NAMALWA (cell line): ENCODE results near the gene ZNF638.

Source experiments
- DNase-seq: peaks from one replicate; pipeline ENCODE4 v3.0.0-alpha.2; 2015; ENCODE audit warnings: low spot score

The ZNF638 gene

DNA sequence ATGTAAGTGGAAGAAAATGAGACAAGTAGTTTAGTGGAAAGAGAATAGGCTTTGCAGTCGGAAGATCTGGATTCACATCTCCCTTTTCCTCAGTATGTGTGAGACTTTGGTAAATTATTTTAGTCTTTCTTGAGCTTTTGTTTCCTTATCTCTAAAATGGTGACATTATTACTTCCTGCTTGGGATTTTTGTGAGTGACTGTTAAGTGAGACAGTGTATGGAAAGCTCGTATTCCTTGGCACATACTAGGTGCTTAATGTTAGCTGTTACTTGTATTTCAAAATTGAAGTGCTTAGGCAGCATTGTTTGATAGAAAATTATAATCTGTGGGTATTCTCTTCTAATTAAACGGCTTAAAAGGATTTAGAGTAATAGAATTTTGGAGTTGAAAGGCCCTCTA lies 2.0 kb downstream of the ZNF638 start:
- no peak for DNase-seq

DNA sequence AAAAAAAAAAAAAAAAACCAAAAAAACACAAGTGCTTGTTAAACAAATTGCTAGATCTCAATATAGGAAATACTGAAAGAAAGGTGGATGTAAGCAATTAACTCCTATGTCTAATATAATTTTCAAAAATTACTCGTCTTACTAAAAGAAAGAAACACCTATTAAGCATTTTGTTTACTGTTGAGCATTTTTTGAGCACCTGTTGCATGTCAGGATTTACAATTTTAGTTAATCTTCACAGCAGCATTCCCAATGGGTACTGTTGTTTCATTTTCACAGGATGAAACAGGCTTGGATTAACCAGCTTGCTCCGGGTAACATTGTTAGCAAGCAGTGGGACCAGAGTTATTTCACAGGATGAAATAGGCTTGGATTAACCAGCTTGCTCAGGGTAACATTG lies 4.8 kb downstream of the ZNF638 start:
- no peak for DNase-seq

DNA sequence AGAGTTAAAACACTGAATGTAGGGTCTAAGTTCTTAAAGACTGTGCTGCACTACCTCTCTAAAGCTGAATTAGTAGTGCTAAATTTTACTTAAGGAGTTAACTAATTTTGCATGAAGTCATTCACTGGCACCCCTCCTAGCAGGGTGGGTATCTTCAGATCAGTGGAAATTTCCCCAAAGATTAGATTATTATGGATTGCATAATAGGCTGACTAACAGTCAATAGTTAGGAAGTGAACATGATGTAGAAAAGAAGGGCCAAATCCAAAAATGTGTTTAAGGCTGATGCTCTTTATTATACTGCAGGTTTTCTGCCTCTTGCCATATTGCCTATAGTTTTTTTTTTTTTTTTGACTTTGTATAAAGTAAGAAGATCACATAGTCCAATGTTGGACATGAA lies 5.2 kb downstream of the ZNF638 start:
- no peak for DNase-seq

DNA sequence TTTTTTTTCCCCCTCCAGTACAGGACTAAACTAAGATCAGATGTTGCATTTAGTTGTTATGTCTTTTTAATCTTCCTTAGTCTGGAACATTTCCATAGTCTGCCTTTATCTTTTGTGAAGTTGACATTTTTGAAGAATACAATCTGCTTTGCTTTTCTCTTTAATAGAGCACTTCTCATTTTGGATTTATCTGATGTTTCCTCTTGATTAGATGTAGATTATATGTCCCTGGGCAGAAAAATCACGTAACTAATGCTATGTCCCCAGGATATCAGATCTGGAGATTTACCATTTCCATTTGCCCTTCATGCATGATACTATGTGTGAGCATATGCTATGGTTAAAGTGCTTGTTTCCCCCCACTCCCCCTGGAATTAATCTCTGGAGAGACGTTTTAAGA lies 6.2 kb downstream of the ZNF638 start:
- DNase-seq, result no peak

DNA sequence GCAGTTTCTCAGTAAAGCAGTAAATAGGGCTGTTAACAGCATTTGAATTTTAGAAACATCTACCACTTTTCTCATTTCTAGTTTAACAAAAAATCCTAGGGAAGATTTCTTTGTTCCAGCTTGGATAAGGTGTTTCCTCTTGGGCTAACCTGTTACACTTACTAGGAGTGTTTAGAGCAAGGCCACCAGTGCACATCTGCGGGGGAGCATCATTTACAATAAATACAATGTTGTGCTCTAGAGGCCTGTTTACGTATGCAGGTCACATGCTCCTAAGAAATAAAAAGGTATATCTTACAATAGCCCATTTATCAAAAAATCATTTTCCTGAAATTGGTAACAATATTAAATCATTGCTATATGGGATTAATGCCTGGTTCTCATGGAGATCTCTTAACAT lies 8.1 kb downstream of the ZNF638 start:
- no peak for DNase-seq

DNA sequence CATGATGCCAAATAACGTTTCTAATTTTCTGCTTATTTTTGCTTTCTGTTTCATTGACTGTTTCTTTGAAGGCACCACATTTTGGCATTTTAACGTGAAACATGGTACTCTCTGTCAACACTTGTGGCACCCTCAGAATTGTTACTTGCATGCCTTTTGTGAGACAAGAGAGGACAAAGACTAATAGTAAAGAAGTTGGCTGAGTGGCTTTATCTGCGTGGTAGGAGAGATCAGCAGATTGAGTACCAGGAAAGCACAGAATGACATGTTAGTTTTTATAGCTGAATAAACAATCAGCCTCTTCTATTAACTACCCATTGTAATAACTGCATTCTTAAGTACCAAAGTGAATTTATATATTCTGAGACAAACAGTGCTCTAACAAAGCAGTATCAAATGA lies 8.6 kb downstream of the ZNF638 start:
- DNase-seq, result no peak

DNA sequence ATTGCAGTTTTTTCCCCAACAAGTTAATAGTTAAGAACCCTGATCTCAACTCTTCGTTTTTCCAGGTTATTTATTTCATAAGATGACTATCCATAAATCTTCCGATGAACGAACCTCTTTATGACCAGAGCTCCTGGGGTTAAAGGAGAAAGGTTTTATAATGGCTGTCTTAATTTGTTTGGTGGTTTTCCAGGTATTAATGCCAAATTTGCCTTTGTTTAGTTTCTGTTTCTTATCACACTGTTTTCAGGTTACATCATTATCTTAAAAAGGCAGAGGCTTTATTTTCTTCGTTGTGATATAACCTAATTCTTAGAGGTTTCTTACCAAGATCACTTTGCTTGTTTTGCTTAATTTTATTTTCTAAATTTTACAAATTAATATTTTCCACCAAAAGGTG lies 10.1 kb downstream of the ZNF638 start:
- no peak for DNase-seq

DNA sequence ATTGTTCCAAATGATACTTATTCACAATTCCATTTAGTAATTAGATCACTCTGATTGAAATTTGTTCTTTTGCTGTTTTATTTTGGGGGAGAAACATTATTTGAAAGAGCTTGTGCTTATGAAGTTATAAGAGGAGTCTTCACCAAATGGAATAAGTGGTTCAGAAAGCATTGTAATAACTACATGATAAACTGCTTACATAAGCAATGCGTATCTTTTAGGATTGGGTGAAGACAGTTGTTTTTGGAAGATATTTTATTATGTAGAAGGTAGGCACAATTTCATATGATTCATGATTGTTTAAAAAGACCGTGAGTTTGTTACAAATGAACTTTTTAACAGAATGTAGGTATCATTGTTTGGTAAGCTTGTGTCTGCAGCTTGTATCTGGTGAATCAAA lies 14.5 kb downstream of the ZNF638 start:
- no peak for DNase-seq

DNA sequence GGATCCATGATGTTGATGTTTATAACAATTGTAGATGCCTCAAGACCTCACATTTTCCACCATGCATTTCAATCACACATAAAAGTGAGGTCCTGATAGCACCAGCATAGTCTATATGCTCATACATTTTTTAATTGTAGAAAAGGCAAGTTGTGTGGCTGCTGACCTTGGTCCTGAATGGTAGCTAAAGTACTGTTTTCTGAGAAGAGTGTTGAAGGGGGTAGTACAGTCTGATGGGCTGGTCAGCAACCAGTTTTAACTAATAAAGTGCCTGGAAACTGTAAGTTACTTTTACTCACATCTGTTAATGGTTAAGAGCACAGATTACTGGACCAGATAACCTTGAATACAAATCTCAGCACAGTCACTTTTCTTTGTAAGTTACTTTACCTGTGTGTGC lies 15.9 kb downstream of the ZNF638 start:
- DNase-seq, result peak; percentile 32

DNA sequence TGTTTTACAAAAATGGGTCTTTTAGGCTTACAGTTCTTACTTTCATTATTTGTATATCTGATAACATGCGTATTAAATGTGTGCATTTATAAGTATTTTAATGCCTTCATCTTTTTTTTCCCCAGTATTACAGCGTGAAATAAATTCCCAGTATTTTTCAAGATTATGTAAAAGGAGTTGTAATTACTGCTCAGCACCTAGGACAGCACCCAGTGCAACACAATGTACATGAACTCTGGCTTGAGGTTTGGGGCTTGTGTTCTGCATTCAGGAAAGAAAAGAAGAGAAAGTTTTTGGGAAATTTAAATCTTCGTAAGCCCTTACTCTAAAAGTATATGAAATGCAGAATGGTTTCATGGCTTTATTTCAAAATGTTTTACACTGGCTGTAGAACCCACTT lies 16.7 kb downstream of the ZNF638 start:
- peak; percentile 16 for DNase-seq

DNA sequence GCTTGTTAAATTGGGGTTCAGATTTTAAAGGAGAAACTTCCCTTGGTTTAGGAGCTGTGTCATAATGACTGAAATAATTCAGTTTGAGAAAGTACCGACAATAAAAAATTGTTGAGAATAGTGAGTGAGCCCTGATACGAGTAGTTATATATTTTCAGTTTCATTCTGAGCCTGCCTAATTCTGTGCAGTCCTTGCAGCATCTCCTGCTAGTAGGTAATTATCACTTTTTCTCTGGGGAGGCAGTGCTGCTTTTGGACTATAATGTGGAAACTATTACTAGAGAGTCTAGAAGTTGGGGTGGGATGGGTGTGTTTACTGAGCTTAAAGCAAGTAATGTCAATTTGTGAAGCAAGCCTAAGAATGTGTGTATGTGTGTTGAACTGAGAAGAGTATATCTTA lies 21.7 kb downstream of the ZNF638 start:
- DNase-seq, result no peak

DNA sequence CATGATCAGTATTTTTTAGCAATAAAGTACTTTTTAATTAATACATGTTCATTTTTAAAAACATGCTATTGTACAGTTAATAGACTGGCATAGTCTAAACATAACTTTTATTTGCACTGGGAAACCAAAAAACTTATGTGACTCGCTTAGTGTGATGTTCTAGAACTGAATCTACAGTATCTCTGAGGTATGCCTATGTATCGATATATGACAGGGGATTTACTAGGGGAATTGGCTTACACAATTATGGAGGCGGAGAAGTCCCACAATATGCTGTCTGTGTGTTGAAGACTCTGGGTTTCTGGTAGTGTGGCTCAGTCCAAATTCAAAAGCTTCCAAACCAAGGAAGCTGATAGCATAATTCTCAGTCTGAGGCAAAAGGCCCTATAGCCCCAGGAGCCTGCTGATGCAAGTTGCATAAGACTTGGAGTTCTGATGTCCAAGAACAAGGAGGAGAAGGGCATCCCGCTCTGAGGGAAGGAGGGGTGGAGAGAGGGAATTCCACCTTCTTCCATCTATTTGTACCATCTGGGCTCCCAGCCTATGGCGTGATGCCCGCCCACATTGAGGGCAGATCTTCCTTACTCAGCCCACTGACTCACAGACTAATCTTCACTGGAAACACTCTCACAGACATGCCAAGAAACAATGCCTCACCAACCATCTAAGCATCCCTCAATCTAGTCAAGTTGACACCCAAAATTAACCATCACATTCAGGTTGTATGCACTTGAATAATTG lies 27.5 kb downstream of the ZNF638 start:
- no peak for DNase-seq

DNA sequence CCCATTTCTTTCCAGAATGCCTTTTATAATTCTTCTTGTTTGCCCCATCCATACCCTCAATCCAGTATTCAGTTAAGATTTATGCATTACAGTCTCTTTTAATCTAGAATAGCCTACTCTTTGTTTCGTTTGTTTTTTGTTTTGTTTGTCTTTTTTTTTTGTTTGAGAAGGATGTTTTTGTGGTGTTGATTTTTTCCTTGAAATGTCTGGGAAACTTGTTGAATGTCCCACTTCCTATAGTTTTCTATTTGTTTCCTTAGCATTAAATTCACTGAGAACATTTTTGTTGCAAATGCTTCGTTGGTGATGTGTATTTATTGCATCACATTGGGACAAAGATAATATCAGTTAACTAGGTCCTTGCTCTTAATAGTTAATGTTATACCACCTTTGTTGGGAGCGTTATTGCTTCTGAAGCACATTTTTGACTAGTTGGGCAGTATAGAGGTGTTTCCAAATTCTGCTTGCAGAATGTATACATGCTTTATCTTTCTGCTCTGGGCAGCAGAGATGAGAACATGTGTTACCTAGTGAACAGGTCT lies 28.9 kb downstream of the ZNF638 start:
- no peak for DNase-seq

DNA sequence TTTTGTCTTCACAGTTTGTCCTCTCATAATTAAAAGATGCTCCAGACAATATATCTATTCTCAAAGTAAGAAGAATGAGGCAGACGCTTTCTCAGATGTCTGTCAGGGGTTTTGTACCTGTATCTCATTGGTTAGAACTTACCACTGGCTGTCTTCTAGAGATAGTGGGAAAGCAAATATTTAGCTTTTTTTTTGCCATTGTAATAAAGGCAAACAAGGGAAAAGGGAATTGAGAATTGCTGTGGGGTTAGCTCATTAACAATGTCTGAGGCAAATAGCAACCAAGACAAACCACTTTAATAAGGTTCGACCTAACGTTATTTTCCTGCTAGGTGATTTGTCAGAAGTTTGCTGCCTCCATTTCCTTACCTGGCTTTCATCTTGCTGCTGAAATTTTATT lies 30.0 kb downstream of the ZNF638 start:
- DNase-seq, result no peak

DNA sequence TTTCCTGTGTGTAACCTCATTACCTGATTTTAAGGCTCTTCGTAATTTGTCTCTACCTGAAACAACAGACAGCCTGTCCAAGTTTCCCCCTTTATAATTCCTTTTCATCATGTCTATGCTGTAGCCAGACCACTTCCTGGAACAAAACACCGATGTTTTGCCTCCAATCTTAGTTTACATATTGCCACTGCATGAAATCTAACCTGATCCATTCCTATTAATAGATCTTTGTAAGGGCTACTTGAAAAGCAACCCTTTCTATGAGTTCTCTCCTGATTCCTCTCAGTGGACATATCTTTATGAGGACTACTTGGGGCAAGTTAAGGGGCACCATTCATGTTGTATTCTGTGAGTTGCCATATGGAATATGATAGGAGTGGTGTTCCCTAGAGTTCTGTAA lies 30.9 kb downstream of the ZNF638 start:
- no peak for DNase-seq

DNA sequence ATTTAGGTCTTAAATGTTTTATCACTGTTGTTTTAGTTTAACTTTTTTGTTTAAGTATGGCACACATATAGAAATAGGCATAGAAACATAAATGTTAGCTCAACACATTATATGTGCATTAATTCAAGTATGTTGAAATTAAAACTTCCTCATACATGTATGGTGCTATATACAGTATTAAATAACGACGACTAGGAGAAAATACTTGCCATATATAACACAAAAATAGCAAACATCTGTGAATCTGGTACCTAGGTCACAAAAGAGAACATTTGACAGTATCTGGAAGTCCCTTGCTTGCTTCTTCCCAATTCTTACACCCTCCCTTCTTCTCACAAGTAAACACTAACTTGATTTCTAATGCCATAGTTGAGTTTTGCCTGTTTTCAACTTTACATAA lies 38.4 kb downstream of the ZNF638 start:
- DNase-seq, result no peak

DNA sequence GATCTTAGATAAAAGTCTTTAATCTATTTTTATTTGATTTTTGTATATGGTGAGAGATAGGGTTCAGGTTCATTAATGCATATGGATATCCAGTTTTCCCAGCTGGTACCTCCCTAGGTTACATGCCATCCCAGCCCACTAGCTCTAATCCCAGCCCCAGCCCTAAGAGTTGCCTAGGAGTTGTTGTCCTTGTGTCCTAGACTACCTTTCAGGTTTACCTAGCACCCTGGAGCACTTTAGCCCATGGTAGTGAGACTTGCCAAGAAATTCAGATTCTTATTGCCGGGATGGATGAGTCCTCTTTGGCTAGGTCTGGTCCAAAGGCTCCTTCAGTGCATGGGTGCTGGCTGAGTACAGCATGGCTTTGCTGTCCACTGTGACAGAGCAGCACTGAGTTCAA lies 40.5 kb downstream of the ZNF638 start:
- no peak for DNase-seq

DNA sequence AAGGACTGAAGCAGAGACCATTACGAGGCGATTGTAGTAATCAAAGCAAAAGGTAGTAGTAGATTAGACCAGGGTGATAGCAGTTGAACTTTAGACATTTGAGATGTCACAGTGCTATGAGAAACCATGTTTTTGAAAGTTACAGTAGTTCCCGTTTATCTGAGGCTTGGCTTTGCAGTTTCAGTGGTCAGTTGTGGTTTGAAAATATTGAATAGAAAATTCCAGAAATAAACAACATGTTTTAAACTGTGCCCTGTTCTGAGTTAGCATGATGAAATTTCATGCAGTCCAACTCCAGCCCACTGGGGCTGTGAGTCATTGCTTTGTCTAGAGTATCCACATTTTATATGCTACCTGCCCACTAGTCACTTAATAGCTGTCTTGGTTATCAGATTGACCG lies 47.5 kb downstream of the ZNF638 start:
- no peak for DNase-seq

DNA sequence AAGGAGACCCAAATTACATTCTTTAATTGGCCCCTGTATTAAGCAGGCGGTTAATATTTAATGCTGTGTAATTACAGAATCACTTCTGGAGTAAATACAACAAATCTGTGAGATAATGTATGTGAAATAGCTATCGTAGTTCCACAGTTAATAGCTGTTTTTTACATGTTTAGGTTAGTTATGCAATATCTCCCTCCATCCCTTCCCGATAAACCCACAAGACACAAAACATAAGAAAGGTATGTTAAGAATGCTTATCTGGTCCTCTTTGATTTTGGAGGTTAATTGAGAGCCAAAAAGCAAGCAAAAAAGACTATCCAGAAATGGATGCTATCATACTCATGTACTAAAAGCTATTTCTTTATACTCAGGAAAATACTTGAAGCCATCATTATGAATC lies 49.1 kb downstream of the ZNF638 start:
- DNase-seq, result no peak

DNA sequence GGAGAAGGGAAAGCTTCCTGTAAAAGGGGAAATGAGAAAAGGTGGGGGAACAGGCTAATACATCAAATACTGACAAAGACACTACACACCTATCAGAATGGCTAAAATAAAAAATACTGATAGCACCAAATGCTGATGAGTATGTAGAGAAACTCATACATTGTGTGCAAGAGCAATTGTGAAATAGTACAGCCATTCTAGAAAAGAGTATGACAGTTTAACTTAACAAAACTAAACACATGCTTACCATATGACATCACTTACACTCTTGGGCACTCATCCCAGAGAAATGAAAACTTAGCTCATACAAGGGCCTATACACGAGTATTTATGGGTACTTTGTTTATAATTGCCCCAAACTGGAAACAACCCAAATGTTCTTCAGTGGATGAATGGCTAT lies 53.4 kb downstream of the ZNF638 start:
- no peak for DNase-seq

DNA sequence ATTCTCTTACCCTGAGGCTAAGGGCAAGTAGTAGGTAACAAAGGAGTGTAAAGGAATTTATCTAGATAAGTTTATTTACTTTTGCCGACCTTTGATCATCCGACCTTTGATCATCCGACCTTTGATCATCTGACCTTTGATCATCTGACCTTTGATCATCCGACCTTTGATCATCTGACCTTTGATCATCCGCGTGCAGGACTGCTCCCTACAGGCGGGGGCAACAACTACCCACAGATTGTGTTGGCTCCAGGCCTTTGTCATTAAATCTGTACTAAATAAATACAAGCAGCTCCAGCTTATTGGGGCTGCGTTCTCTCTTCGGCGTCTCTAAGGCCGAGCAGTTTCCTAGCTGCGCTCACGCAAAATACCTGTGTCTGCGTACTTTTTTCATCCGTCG lies 56.6 kb downstream of the ZNF638 start:
- DNase-seq, result no peak

DNA sequence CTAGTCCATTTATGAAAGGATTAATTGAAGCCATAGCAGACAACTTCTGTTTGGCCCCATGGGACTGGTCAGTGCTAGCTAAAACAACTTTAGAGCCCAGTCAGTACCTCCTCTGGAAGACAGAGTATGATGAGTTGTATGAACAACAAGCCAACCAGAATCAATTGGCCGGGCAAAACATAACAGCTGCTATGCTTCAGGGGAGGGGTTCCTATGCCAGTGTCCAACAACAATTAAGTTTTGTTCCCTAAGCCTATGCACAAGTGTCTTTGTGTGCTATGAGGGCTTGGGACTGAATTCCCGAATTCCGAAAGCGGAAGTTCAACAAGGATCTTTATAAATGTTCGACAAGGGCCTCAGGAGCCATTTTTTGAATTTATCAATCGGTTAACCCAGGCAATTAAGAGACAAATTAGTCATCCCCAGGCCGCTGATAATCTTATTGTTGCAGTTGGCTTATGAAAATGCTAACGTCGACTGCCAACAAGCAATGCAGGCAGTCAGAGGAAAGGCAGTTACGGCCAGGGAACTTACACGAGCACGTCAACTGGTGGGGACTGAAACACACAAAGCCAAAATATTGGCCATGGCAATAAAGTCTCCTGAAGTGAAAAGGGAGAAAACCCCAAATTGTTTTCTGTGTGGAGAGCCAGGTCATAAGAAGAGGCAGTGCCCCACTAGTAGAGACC lies 57.9 kb downstream of the ZNF638 start:
- DNase-seq, result no peak

DNA sequence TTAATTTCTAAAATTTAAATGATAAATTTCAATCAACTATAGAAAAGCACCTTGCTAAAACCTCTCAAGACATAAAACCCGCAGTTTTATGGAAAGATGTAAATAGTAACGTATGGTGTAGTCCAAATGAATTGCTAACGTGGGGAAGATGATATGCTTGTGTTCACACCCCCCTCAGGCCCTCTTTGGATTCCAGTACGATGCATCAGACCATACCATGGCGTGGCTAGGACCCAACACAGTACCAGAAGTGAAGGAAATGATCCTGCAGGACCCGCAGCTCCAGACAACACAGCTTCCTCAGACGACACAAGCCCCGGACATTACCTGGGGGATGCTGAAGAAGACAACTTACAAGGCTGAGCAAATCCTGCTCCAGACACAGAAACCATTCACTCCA lies 61.6 kb downstream of the ZNF638 start:
- DNase-seq, result no peak

DNA sequence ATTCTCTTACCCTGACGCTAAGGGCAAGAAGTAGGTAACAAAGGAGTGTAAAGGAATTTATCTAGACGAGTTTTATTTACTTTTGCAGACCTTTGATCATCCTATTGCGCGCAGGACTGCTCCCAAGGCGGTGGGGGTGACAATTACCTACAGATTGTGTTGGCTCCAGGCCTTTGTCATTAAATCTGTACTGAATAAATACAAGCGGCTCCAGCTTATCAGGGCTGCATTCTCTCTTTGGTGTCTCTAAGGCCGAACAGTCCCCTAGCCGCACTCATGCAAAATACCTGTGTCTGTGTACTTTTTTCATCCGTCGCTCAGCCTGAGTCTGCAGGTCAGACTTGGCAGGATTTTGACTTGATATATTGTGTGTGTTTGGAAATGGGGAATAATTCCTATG lies 63.9 kb downstream of the ZNF638 start:
- DNase-seq, result no peak
